Neural progenitor cell (in vitro differentiated cells): ENCODE results near the gene ABLIM2.

ENCODE experiments used
- CTCF ChIP-seq: fragments of 200-600 bp; sonication (generic); IDR thresholded peaks from 2 replicates; pipeline ENCODE4 v1.5.1; 2017; ENCODE audit warnings: antibody characterized with exemption, mild to moderate bottlenecking
- EZH2 ChIP-seq: fragments of 200-600 bp; sonication (generic); IDR thresholded peaks from 2 replicates; pipeline ENCODE4 v1.6.1; 2017; ENCODE audit warnings: antibody characterized with exemption, mild to moderate bottlenecking, moderate library complexity

- TF ChIP-seq EZH2, result no peak
- no peak for TF ChIP-seq CTCF
These were observed 215.4 kb downstream of the ABLIM2 start for GRCh38 chr4:7943211-7943610.
